Activated T-helper 1 cell treated with anti-CD3 and anti-CD28 coated beads, Interleukin-12 subunit alpha, Interleukin-12 subunit beta, Interleukin-2, Interleukin-4 antibody, amounts not matched to agents 30 ng/mL and 10 ng/mL and 1 ng/mL, durations not matched to agents 14 hours and 24 hours and 36 hours (primary cell): ENCODE measurements around the gene SHROOM3. TPM values are rescaled to one million over a fixed set of nuclear protein-coding genes. Genes with fewer than 3 reads are reported as not detected.

Experiments
- DNase-seq: peaks from one replicate; pipeline ENCODE4 v3.0.0; 2021; ENCODE audit warnings: low spot score
- H3K27ac Mint-ChIP-seq: one replicate; pipeline ENCODE4 v1.8.0; 2021; ENCODE audit warnings: mild to moderate bottlenecking, mixed read lengths
- H3K27me3 Mint-ChIP-seq: one replicate; pipeline ENCODE4 v1.8.0; 2022; ENCODE audit warnings: mild to moderate bottlenecking, moderate library complexity, mixed read lengths; ENCODE audit not compliant: insufficient read depth
- H3K36me3 Mint-ChIP-seq: one replicate; pipeline ENCODE4 v1.8.0; 2021; ENCODE audit warnings: low read depth, mixed read lengths
- H3K4me1 Mint-ChIP-seq: one replicate; pipeline ENCODE4 v1.8.0; 2021; ENCODE audit warnings: low read depth, mixed read lengths
- H3K4me3 Mint-ChIP-seq: one replicate; pipeline ENCODE4 v1.8.0; 2021; ENCODE audit warnings: mild to moderate bottlenecking, moderate library complexity, mixed read lengths
- H3K9me3 Mint-ChIP-seq: one replicate; pipeline ENCODE4 v1.8.0; 2021; ENCODE audit warnings: mixed read lengths
- intact Hi-C: fragments of 100-400 bp; cut with micrococcal nuclease; formaldehyde crosslinking; loops from one replicate; pipeline ENCODE4 v1.15.1; 2024
- total RNA-seq: library from RNA; stranded (reverse); gene quantifications from 2 replicates; pipeline ENCODE4 v1.2.3, GENCODE V29; 2022

SHROOM3 gene
- total RNA-seq, 1 donor from 2014 or later, result 0.05 TPM

DNA sequence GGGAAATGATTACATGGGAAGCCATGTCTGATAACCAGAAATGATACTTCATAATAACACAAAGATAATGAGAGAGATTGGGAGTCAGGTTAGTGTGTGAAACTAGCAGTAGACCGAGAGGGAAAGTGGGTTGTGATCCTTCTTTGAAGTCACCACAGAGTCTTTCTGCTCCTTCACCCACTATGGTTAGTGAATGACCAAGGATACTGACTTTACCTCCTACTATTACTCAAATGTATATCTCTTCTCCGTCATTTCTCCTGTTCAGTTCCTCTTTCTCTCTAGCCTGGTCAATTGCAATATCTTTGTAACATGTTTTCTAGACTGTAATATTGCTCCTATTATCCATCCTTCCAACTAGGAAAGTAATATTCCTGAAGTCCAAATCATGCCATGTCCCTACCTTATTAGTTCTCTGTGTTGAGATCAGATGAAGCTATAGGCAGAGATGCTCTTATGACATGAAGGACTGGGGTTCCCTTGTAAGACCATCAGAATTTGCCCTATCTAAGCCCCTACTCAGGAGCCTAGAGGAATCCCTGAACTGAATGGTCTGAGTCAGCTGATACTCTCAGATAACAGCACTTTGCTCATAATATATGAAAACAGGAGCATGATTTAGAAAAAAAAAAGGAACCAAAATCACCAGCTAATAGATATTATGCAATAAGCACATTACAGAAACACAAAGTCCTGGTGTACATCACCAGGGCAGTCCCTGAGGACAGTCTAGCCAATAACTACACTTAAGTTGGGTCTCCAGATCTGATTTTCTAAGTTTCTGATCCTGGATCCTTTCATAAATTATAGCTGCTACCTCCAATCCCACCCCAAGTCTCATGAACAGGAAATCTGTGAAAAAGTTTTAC is 81.2 kb downstream of the SHROOM3 start:
- H3K27ac Mint-ChIP-seq, result no peak overlapping the region
- intact Hi-C loops, result no loop called here
- no peaks in the 10 kb centered on the region for H3K9me3 Mint-ChIP-seq
- no peaks in the 10 kb centered on the region for H3K36me3 Mint-ChIP-seq
- no peaks in the 10 kb centered on the region for H3K4me1 Mint-ChIP-seq
- H3K27me3 Mint-ChIP-seq, result peaks cover 14% of the 10 kb centered on the region
- no peak for DNase-seq
- no peak overlapping the region for H3K4me3 Mint-ChIP-seq

DNA sequence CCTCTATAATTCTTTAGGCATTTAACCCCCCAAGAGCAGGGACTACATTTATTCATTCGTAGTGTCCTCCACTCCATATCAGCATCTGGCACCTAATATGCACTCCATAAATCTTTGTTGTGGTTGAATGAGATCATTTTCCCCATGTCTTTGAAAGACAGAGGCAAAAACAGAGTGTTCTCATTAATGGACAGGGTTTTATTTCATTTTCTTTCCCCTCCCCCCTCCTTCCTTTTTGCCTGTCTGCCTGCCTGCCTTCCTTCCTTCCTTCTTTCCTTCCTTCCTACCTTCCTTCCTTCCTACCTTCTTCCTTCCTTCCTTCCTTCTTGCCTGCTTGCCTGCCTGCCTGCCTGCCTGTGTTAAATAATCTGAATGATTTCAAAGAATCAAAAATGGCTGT is 83.2 kb downstream of the SHROOM3 start:
- no peak for DNase-seq
- Mint-ChIP-seq H3K4me3 (no peak overlapping the region), H3K4me1 (no peaks in the 10 kb centered on the region), H3K9me3 (no peaks in the 10 kb centered on the region), H3K27me3 (peaks cover 14% of the 10 kb centered on the region), H3K27ac (no peak overlapping the region), H3K36me3 (no peaks in the 10 kb centered on the region)
- intact Hi-C loops, result no loop called here

DNA sequence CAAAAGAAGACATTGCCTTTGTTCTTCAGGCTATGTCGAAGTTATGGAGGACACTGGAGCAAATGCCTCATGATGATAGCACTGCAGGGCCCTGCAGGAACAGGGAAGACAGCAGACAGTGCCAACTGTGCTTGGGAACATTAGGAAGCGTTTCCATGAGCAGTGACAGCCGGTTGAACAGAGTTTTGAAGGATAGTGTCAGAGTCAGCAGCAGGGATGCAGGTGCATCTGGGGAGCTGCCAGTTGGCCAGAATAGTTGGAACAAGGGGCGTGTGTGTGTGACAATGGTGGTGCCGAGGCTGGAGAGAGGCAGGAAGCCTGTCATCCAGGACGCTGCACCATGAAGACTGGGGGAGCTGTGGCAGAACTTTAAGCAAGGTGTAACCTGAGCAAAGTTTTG is 88.6 kb downstream of the SHROOM3 start:
- intact Hi-C loops, result no loop called here
- Mint-ChIP-seq H3K27ac (no peak overlapping the region), H3K4me3 (no peak overlapping the region), H3K4me1 (no peaks in the 10 kb centered on the region), H3K36me3 (no peaks in the 10 kb centered on the region), H3K9me3 (no peaks in the 10 kb centered on the region), H3K27me3 (peaks cover 19% of the 10 kb centered on the region)
- no peak for DNase-seq

DNA sequence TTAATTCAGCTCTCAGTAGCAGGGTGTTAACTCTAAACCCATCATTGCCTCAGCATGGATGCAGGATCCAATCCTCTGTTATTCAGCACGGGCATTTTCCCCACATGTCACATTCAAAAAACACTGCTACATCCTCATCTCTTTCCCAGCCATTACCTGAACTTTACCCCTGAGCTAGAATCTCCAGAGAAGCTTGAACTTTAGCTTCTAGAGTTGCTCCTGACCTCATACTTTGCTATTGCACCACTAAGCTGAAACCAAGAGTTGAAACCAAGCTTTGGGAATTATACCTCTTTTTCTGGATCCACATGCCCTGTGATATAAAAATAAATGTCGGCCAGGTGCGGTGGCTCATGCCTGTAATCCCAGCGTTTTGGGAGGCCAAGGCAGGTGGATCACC is 90.7 kb downstream of the SHROOM3 start:
- Mint-ChIP-seq H3K4me3 (no peak overlapping the region), H3K27ac (no peak overlapping the region), H3K27me3 (peaks cover 12% of the 10 kb centered on the region), H3K4me1 (no peaks in the 10 kb centered on the region), H3K9me3 (no peaks in the 10 kb centered on the region), H3K36me3 (no peaks in the 10 kb centered on the region)
- no peak for DNase-seq
- intact Hi-C loops, result no loop called here

DNA sequence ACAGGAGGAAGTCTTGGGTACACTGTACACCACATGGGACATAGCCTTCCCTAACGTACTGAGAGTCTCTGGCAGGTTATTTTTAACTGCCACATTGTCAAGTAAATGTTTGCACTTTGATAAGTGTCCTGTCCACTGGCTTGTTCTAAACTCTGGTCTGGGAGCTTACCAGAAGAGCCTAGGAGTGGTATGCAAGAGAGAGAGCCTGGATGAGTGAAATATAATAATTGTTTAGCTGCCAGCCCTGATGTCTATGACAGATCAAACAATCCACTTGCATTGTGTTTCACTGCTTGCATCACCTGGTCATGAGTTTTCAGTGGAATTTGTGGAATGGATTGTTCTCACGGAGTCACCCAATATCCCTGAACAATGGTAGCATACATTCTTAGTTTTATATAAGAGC is 91.6 kb downstream of the SHROOM3 start:
- no peaks in the 10 kb centered on the region for H3K4me1 Mint-ChIP-seq
- no peaks in the 10 kb centered on the region for H3K9me3 Mint-ChIP-seq
- intact Hi-C loops, result no loop called here
- no peak for DNase-seq
- H3K27ac Mint-ChIP-seq, result no peak overlapping the region
- no peak overlapping the region for H3K4me3 Mint-ChIP-seq
- H3K36me3 Mint-ChIP-seq, result no peaks in the 10 kb centered on the region
- peaks cover 12% of the 10 kb centered on the region for H3K27me3 Mint-ChIP-seq

DNA sequence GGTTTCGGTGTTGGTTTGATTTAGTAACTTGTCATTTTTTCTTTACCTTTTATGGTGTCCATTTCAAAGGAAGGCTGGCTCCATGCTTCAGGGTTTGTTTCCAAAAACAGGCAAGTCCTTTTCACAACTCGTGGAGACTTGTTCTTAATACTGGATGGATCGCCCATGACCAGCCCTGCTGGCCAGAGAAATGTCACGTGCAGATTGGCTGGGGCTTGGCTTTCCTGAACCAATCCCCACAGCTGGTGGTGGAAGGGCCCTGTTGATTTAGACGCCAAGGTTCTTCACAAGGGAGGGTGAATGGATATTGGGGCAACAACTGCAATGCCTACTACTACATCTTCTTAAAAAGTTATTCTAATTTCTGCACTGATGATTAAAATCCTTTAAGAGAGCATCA is 92.6 kb downstream of the SHROOM3 start:
- Mint-ChIP-seq H3K27me3 (peaks cover 12% of the 10 kb centered on the region), H3K9me3 (no peaks in the 10 kb centered on the region), H3K4me1 (no peaks in the 10 kb centered on the region), H3K4me3 (no peak overlapping the region), H3K36me3 (no peaks in the 10 kb centered on the region), H3K27ac (no peak overlapping the region)
- intact Hi-C loops, result no loop called here
- DNase-seq, result no peak

DNA sequence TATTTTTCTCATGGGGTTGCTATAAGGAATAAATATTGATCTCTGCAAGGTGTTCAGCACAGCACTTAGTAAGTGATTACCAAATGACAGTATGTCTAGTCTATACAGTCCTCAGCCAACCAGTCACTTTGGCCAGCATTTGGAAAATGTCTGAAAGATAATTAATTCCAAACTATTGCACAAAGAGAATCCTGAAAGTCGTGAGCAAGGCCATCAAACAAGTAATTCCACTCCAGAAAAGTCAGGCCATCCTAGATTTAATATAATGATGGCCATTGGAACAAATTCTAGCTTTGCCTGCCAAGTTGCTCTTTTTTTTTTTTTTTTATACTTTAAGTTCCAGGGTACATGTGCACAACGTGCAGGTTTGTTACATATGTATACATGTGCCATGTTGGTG is 96.6 kb downstream of the SHROOM3 start:
- H3K4me1 Mint-ChIP-seq, result no peaks in the 10 kb centered on the region
- H3K9me3 Mint-ChIP-seq, result no peaks in the 10 kb centered on the region
- H3K4me3 Mint-ChIP-seq, result no peak overlapping the region
- no peak overlapping the region for H3K27ac Mint-ChIP-seq
- DNase-seq, result no peak
- intact Hi-C loops, result no loop called here
- H3K27me3 Mint-ChIP-seq, result peaks cover 8% of the 10 kb centered on the region
- H3K36me3 Mint-ChIP-seq, result no peaks in the 10 kb centered on the region

DNA sequence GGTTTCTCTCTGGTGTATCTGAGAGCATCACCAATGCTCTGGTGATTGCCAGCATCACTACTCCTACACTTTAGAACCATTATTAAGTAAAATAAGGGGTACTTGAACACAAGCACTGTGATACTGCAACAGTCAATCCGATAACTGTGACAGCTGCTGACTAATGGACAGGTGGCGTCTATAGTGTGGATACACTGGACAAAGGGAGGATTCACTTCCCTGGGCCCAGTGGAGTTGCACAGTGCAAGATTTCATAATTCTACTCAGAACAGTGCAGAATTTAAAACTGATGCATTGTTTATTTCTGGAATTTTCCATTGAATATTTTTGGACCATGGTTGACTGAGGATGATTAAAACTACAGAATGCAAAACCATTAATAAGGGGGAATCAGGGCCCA is 97.8 kb downstream of the SHROOM3 start:
- Mint-ChIP-seq H3K27me3 (peaks cover 4% of the 10 kb centered on the region), H3K4me1 (no peaks in the 10 kb centered on the region), H3K36me3 (no peaks in the 10 kb centered on the region), H3K4me3 (no peak overlapping the region), H3K9me3 (no peaks in the 10 kb centered on the region), H3K27ac (no peak overlapping the region)
- intact Hi-C loops, result no loop called here
- DNase-seq, result no peak

DNA sequence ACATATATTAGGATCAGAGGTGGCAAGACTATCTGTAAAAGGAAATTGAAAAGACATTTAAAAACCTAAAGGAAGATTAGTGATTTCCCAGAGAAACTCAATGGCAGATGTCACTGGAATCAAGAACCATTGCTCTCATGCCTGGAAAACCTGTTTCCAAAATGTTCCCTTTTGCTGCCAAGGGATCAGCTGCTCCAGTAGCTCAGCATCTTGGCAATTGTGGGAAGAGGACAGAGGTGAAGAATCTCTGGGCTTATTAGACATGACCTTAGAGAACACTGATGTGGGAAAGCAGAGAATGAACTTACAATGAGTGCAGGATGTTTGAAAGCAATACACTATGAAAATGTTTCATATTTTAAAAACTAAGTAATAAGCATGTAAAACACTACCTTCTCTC is 98.3 kb downstream of the SHROOM3 start:
- peaks cover 3% of the 10 kb centered on the region for H3K27me3 Mint-ChIP-seq
- H3K9me3 Mint-ChIP-seq, result no peaks in the 10 kb centered on the region
- intact Hi-C loops, result no loop called here
- H3K27ac Mint-ChIP-seq, result no peak overlapping the region
- DNase-seq, result no peak
- no peak overlapping the region for H3K4me3 Mint-ChIP-seq
- no peaks in the 10 kb centered on the region for H3K36me3 Mint-ChIP-seq
- no peaks in the 10 kb centered on the region for H3K4me1 Mint-ChIP-seq

DNA sequence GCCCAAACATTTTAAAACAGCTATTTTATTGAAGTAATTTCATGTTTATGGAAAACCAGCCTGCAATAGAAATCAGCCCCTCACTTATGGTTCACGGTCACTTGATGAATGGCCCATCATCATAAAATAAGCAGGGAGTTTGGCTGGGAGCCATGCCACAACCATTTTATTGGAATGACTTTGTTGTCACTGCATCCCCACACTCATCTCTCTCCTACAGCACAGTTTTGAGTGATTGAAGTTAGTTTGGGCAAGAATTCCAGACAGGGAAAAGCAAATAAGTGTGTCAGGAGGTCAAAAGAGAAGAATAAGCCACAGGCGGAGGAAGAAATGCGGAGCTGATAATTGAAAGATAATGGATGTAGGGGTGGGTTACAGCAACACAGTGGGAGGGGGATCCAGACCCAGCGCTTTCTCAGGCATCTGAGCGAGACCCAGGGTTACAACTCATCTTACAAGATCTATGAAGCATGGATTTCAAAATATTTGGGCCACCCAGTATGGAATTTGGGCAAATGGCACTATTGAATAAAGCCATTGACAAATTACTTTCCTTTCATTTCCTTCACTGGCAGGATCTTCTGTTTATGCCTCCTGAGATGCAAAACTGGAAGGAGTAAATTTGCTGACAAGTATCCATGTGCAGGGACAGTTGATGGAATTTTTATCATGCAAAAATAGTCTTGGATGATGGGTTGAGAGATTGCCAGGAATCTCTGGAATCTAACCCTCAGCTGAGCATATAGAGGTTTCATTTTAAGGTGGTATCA is 100.8 kb downstream of the SHROOM3 start:
- no peak for DNase-seq
- Mint-ChIP-seq H3K4me3 (no peak overlapping the region), H3K4me1 (no peaks in the 10 kb centered on the region), H3K27ac (no peak overlapping the region), H3K27me3 (peaks cover 5% of the 10 kb centered on the region), H3K9me3 (no peaks in the 10 kb centered on the region), H3K36me3 (no peaks in the 10 kb centered on the region)
- intact Hi-C loops, result no loop called here

DNA sequence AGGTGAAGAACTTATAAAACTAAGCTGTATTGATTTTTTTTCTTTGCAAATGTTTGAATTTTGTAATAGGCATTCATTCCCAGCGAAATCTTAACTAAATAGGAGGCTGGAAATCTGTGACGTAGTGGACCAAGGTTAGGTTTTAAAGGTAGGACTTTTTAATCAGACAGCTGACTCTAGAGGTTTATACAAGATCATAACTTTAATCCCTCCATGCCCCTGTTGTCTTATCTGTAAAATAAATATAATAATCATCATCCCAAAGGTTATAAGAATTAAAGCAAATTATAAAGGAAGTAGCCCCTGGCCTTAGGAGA is 101.3 kb downstream of the SHROOM3 start:
- intact Hi-C loops, result no loop called here
- no peak for DNase-seq
- Mint-ChIP-seq H3K27ac (no peak overlapping the region), H3K36me3 (no peaks in the 10 kb centered on the region), H3K4me1 (no peaks in the 10 kb centered on the region), H3K27me3 (peaks cover 5% of the 10 kb centered on the region), H3K4me3 (no peak overlapping the region), H3K9me3 (no peaks in the 10 kb centered on the region)

DNA sequence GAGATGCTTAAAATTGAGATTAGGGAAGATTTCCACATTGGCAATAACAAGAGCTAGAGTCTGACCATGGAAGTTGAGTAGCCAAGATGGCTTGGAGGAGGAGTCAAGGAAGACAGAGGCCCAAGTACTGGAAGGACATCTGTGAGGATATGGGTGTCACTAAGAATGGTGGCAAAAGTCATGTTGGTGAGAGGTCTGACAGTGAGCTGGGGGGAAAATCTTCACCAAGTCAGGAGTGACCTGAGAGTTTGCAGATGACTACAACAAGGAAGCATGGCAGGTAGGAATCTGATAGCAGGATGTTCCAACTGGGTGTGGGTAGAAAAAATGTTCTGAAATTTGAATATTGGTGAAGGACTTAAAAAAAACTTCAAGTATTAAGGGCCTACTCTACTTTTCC is 103.3 kb downstream of the SHROOM3 start:
- Mint-ChIP-seq H3K9me3 (no peaks in the 10 kb centered on the region), H3K27ac (no peak overlapping the region), H3K4me3 (no peak overlapping the region), H3K36me3 (no peaks in the 10 kb centered on the region), H3K27me3 (peaks cover 5% of the 10 kb centered on the region), H3K4me1 (no peaks in the 10 kb centered on the region)
- DNase-seq, result no peak
- intact Hi-C loops, result no loop called here

DNA sequence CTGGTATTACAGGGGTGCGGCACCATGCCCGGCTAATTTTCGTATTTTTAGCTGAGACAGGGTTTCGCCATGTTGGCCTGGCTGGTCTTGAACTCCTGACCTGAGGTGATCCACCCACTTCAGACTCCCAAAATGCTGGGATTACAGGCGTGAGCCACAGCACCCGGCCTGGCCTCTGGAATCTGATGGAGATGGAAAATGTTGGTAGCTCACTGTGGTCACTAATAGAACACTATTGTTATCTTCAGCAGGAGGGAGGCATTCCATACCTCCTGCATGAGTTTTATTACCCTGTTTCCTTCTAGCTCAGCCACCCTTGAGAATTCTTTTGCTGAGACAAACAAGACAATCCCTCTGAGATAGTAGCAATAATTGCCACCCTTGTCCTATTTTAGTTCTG is 105.0 kb downstream of the SHROOM3 start:
- no peak overlapping the region for H3K27ac Mint-ChIP-seq
- intact Hi-C loops, result loop anchor here (10.0 kb wide), 1 partner anchor 145 kb away; no protein-coding TSS in a partner anchor
- peaks cover 5% of the 10 kb centered on the region for H3K27me3 Mint-ChIP-seq
- no peaks in the 10 kb centered on the region for H3K36me3 Mint-ChIP-seq
- H3K4me3 Mint-ChIP-seq, result no peak overlapping the region
- H3K4me1 Mint-ChIP-seq, result peaks cover 5% of the 10 kb centered on the region
- no peaks in the 10 kb centered on the region for H3K9me3 Mint-ChIP-seq
- DNase-seq, result no peak
